Gastrocnemius medialis (tissue), 4 donors: ENCODE results near the gene UBE2Q1.

Source experiments
- POLR2A ChIP-seq, 2 donors: fragments of 450-650 bp; IDR thresholded peaks; one replicate each; pipeline ENCODE4 v1.6.1; 2017; ENCODE audit warnings: antibody characterized with exemption in 2 of 2, mild to moderate bottlenecking in 2 of 2, moderate library complexity in 2 of 2
- TF ChIP-seq, protein P1 (sequence below), 5 experiments: fragments of 450-650 bp in 3 of 5; fragments of 200-600 bp in 2 of 5; sonication (generic) in 2 of 5; IDR thresholded peaks in 4 of 5; conservative IDR thresholded peaks in 1 of 5; 1 replicate in 4 of 5; 2 replicates in 1 of 5; pipeline ENCODE4 v1.5.1; 2016 to 2019; ENCODE audit warnings: antibody characterized with exemption in 5 of 5, mild to moderate bottlenecking in 3 of 5, moderate library complexity in 3 of 5

DNA sequence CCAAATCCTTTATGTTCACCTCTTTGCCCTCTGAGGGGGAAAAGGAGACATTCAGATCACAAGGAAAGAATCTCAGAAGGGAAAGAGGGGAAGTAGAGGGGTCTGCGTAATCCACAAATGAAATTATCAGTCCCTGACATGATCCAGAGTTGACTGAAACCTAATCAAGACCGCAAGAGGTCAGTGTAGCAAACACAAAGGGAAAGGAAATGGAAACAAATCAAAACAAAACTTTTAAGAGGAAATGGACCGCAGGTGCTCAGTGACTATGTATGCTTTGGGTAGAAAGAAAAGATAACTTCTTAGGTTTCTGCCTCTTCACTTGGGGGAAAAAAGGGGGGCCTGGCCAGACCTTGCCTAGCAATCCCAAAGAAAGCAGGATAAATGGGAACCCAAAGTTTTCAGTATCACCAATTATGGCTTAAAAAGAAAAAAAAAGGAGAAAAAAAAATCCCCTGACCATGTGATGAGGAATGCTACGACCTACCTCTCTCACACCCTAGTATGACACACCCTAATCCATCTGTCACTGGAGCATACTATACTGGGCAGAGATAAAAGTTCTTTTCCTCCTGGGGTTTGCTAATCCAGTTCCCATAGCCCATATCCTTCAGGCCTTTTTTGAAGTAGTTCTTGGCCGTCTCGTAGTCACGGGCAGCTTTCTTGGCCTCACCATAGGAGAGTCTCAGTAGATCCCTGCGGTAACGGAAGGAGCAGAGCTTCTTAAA lies 26.0 kb upstream of the UBE2Q1 start:
- TF ChIP-seq POLR2A (IDR thresholded peaks at IDR 0.05): no peak
- TF ChIP-seq, protein P1, sequence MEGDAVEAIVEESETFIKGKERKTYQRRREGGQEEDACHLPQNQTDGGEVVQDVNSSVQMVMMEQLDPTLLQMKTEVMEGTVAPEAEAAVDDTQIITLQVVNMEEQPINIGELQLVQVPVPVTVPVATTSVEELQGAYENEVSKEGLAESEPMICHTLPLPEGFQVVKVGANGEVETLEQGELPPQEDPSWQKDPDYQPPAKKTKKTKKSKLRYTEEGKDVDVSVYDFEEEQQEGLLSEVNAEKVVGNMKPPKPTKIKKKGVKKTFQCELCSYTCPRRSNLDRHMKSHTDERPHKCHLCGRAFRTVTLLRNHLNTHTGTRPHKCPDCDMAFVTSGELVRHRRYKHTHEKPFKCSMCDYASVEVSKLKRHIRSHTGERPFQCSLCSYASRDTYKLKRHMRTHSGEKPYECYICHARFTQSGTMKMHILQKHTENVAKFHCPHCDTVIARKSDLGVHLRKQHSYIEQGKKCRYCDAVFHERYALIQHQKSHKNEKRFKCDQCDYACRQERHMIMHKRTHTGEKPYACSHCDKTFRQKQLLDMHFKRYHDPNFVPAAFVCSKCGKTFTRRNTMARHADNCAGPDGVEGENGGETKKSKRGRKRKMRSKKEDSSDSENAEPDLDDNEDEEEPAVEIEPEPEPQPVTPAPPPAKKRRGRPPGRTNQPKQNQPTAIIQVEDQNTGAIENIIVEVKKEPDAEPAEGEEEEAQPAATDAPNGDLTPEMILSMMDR (IDR thresholded peaks at IDR 0.05 in 4 of 5, conservative IDR thresholded peaks at IDR 0.05 in 1 of 5): no peak
